Breast epithelium (tissue), 3 donors: ENCODE measurements around the gene CTIF.

Source experiments
- POLR2A ChIP-seq: fragments of 450-650 bp; IDR thresholded peaks from one replicate; pipeline ENCODE4 v1.6.1; 2016; ENCODE audit warnings: antibody characterized with exemption, mild to moderate bottlenecking, moderate library complexity
- POLR2AphosphoS5 ChIP-seq, 3 donors: sonication (generic); formaldehyde crosslinking; IDR thresholded peaks; one replicate each; pipeline ENCODE4 v1.6.1; 2017; ENCODE audit warnings: antibody characterized with exemption in 3 of 3
- TF ChIP-seq, protein P1 (sequence below), 3 donors: fragments of 450-650 bp; IDR thresholded peaks; one replicate each; pipeline ENCODE4 v1.5.1; 2016 to 2017; ENCODE audit warnings: antibody characterized with exemption in 3 of 3, mild to moderate bottlenecking in 3 of 3, moderate library complexity in 3 of 3

DNA sequence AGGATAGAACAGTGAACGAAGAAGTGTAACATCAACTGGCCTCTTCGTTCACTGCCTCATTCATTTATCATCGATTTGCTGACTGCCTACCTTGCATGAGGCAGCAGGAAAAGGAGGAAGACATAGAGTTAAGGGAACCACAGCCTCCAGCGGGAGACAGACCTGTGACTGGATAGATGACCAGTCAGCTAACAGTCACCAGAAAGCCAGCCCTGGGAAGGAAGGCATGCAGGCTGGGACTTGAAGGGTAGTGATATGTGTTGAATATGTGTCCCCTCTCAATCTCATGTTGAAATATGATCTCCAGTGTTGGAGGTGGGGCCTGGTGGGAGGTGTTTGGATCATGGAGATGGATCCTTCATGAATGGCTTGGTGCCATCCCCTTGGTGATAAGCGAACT lies 58.3 kb downstream of the CTIF start:
- TF ChIP-seq, protein P1, sequence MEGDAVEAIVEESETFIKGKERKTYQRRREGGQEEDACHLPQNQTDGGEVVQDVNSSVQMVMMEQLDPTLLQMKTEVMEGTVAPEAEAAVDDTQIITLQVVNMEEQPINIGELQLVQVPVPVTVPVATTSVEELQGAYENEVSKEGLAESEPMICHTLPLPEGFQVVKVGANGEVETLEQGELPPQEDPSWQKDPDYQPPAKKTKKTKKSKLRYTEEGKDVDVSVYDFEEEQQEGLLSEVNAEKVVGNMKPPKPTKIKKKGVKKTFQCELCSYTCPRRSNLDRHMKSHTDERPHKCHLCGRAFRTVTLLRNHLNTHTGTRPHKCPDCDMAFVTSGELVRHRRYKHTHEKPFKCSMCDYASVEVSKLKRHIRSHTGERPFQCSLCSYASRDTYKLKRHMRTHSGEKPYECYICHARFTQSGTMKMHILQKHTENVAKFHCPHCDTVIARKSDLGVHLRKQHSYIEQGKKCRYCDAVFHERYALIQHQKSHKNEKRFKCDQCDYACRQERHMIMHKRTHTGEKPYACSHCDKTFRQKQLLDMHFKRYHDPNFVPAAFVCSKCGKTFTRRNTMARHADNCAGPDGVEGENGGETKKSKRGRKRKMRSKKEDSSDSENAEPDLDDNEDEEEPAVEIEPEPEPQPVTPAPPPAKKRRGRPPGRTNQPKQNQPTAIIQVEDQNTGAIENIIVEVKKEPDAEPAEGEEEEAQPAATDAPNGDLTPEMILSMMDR (IDR thresholded peaks at IDR 0.05), result no peak
- TF ChIP-seq POLR2A, result no peak
- no peak for TF ChIP-seq POLR2AphosphoS5 (IDR thresholded peaks at IDR 0.05)
